ENCODE results near the gene UPF2. TPM values are rescaled to one million over a fixed set of nuclear protein-coding genes. Genes with fewer than 3 reads are reported as not detected.

UPF2 gene
- polyA plus RNA-seq, 1 donor (not counting 4 experiments of a cell fraction or from before 2014, with no cell fraction given) = 20.3 TPM

GRCh38 chr10:11876805-11877590 is 165.6 kb downstream of the UPF2 start:
- dilution Hi-C loops (cut with MboI; ENCODE audit: extremely low pct_ligation_motif_present, low sequenced_read_pairs) = no loop called here
- Histone ChIP-seq H2AFZ (ENCODE audit: control insufficient read depth, low read length) (no peak overlapping the region), H3K36me3 (ENCODE audit: control insufficient read depth in 2 of 2, extremely low read depth in 1 of 2, insufficient read depth in 2 of 2, low read length in 2 of 2) (no peaks in the 10 kb centered on the region), H3K9me3 (ENCODE audit: control insufficient read depth, low read depth, low read length) (no peaks in the 10 kb centered on the region), H3K27me3 (ENCODE audit: control insufficient read depth, extremely low read depth, insufficient read depth, low read length) (no peaks in the 10 kb centered on the region), H3K27ac (ENCODE audit: control insufficient read depth, insufficient read depth, low read length) (peak overlapping the region; percentile 82), H3K4me1 (ENCODE audit: control insufficient read depth, extremely low read depth, insufficient read depth, low read length) (peaks cover 48% of the 10 kb centered on the region), H3K4me2 (ENCODE audit: control insufficient read depth, extremely low read depth, insufficient read depth, low read depth, low read length) (no peak overlapping the region), H3K4me3 (ENCODE audit: control insufficient read depth in 2 of 3, extremely low read depth in 1 of 3, insufficient read depth in 2 of 3, low read depth in 1 of 3, low read length in 3 of 3) (no peak overlapping the region), H3K79me2 (ENCODE audit: control insufficient read depth, insufficient read depth, low read length) (no peaks in the 10 kb centered on the region), H3K9me1 (ENCODE audit: control insufficient read depth, extremely low read depth, insufficient read depth, low read length) (no peaks in the 10 kb centered on the region), H3K9ac (ENCODE audit: control insufficient read depth, extremely low read depth, insufficient read depth, low read length) (no peak overlapping the region), H4K20me1 (ENCODE audit: control insufficient read depth, extremely low read depth, insufficient read depth, low read length) (no peaks in the 10 kb centered on the region)
- no peak for DNase-seq (ENCODE audit: low read depth, low spot score)
- FAIRE-seq = no peak
- TF ChIP-seq EZH2 (IDR thresholded peaks at IDR 0.05; ENCODE audit: low read length) (no peak), CTCF (optimal IDR thresholded peaks at IDR 0.05 in 1 of 3, IDR thresholded peaks at IDR 0.05 in 1 of 3, conservative IDR thresholded peaks at IDR 0.05 in 1 of 3; ENCODE audit: extremely low read depth in 1 of 3, insufficient read depth in 2 of 3, low read length in 3 of 3) (no peak)

GRCh38 chr10:11876324-11876723 is 166.3 kb downstream of the UPF2 start:
- Histone ChIP-seq H3K36me3 (ENCODE audit: control insufficient read depth in 2 of 2, extremely low read depth in 1 of 2, insufficient read depth in 2 of 2, low read length in 2 of 2) (no peaks in the 10 kb centered on the region), H3K79me2 (ENCODE audit: control insufficient read depth, insufficient read depth, low read length) (no peaks in the 10 kb centered on the region), H2AFZ (ENCODE audit: control insufficient read depth, low read length) (no peak overlapping the region), H4K20me1 (ENCODE audit: control insufficient read depth, extremely low read depth, insufficient read depth, low read length) (no peaks in the 10 kb centered on the region), H3K9ac (ENCODE audit: control insufficient read depth, extremely low read depth, insufficient read depth, low read length) (peak overlapping the region; percentile 78), H3K4me2 (ENCODE audit: control insufficient read depth, extremely low read depth, insufficient read depth, low read depth, low read length) (no peak overlapping the region), H3K9me3 (ENCODE audit: control insufficient read depth, low read depth, low read length) (no peaks in the 10 kb centered on the region), H3K27me3 (ENCODE audit: control insufficient read depth, extremely low read depth, insufficient read depth, low read length) (no peaks in the 10 kb centered on the region), H3K4me1 (ENCODE audit: control insufficient read depth, extremely low read depth, insufficient read depth, low read length) (peaks cover 46% of the 10 kb centered on the region), H3K9me1 (ENCODE audit: control insufficient read depth, extremely low read depth, insufficient read depth, low read length) (no peaks in the 10 kb centered on the region), H3K27ac (ENCODE audit: control insufficient read depth, insufficient read depth, low read length) (peak overlapping the region; percentile 82), H3K4me3 (ENCODE audit: control insufficient read depth in 2 of 3, extremely low read depth in 1 of 3, insufficient read depth in 2 of 3, low read depth in 1 of 3, low read length in 3 of 3) (no peak overlapping the region)
- dilution Hi-C loops (cut with MboI; ENCODE audit: extremely low pct_ligation_motif_present, low sequenced_read_pairs) = no loop called here
- TF ChIP-seq EZH2 (IDR thresholded peaks at IDR 0.05; ENCODE audit: low read length) (no peak), CTCF (optimal IDR thresholded peaks at IDR 0.05 in 1 of 3, IDR thresholded peaks at IDR 0.05 in 1 of 3, conservative IDR thresholded peaks at IDR 0.05 in 1 of 3; ENCODE audit: extremely low read depth in 1 of 3, insufficient read depth in 2 of 3, low read length in 3 of 3) (no peak)
- no peak for DNase-seq (ENCODE audit: low read depth, low spot score)
- no peak for FAIRE-seq
